ENCODE data around the gene CPLX4. TPM values are rescaled to one million over a fixed set of nuclear protein-coding genes. Genes with fewer than 3 reads are reported as not detected.

The CPLX4 gene
- total RNA-seq, 5 donors from 2014 or later (not counting 1 experiment from before 2014, with no cell fraction given): not detected

GRCh38 chr18:59267503-59268126 lies 50.8 kb downstream of the CPLX4 start:
- no peak for ATAC-seq (replicated peaks in 1 of 4)
- Mint-ChIP-seq H3K4me3 (peak overlapping the region in 1 of 3 donors; percentile 56), H3K4me1 (peaks cover 26 to 41% (median 37%) of the 10 kb centered on the region in 3 donors), H3K9me3 (no peaks in the 10 kb centered on the region), H3K27ac (no peak overlapping the region), H3K27me3 (peaks cover 63 to 86% of the 10 kb centered on the region in 2 donors), H3K36me3 (no peaks in the 10 kb centered on the region)
- ChIA-PET POLR2A (no interaction called here), CTCF (no interaction called here)
- Histone ChIP-seq H3K4me1 (ENCODE audit: control insufficient read depth in 1 of 2, extremely low read depth in 1 of 2, insufficient read depth in 2 of 2, low read length in 2 of 2) (peaks cover 0 to 31% of the 10 kb centered on the region in 2 experiments), H3K36me3 (ENCODE audit: control insufficient read depth in 2 of 2, extremely low read depth in 1 of 2, insufficient read depth in 1 of 2, low read length in 1 of 2) (no peaks in the 10 kb centered on the region), H3K27ac (ENCODE audit: low read length) (no peak overlapping the region), H3K27me3 (replicated peaks in 1 of 2; ENCODE audit: control insufficient read depth in 2 of 2, extremely low read depth in 1 of 2, insufficient read depth in 2 of 2, low read length in 1 of 2) (peaks cover 39 to 74% of the 10 kb centered on the region in 2 experiments), H3K4me3 (ENCODE audit: control insufficient read depth in 1 of 2, extremely low read depth in 1 of 2, low read length in 1 of 2) (no peak overlapping the region), H3K9me3 (no peaks in the 10 kb centered on the region)
- 4% methylated on average over 39 of the region's 41 CpGs for WGBS (ENCODE audit: insufficient coverage)
- DNase-seq: no peak

- Histone ChIP-seq H3K9me3 (no peaks in the 10 kb centered on the region), H3K27me3 (replicated peaks in 1 of 2; ENCODE audit: control insufficient read depth in 2 of 2, extremely low read depth in 1 of 2, insufficient read depth in 2 of 2, low read length in 1 of 2) (peaks cover 37 to 68% of the 10 kb centered on the region in 2 experiments), H3K4me3 (ENCODE audit: control insufficient read depth in 1 of 2, extremely low read depth in 1 of 2, low read length in 1 of 2) (no peak overlapping the region), H3K4me1 (ENCODE audit: control insufficient read depth in 1 of 2, extremely low read depth in 1 of 2, insufficient read depth in 2 of 2, low read length in 2 of 2) (peaks cover 0 to 25% of the 10 kb centered on the region in 2 experiments), H3K36me3 (ENCODE audit: control insufficient read depth in 2 of 2, extremely low read depth in 1 of 2, insufficient read depth in 1 of 2, low read length in 1 of 2) (no peaks in the 10 kb centered on the region), H3K27ac (ENCODE audit: low read length) (no peak overlapping the region)
- H3K36me3 Mint-ChIP-seq: no peaks in the 10 kb centered on the region
- ATAC-seq (replicated peaks in 1 of 4): no peak
- no peak overlapping the region for H3K27ac Mint-ChIP-seq
- no peak for DNase-seq
- peak overlapping the region in 1 of 3 donors; percentile 33 for H3K4me3 Mint-ChIP-seq
- POLR2A ChIA-PET: no interaction called here
- peaks cover 26 to 41% (median 36%) of the 10 kb centered on the region in 3 donors for H3K4me1 Mint-ChIP-seq
- H3K9me3 Mint-ChIP-seq: no peaks in the 10 kb centered on the region
- WGBS (ENCODE audit: insufficient coverage): 18% methylated on average over 6 of the region's 10 CpGs
- H3K27me3 Mint-ChIP-seq: peaks cover 62 to 87% of the 10 kb centered on the region in 2 donors
- CTCF ChIA-PET: no interaction called here
Observed at GRCh38 chr18:59266886-59267502, 51.5 kb downstream of the CPLX4 start.

DNA sequence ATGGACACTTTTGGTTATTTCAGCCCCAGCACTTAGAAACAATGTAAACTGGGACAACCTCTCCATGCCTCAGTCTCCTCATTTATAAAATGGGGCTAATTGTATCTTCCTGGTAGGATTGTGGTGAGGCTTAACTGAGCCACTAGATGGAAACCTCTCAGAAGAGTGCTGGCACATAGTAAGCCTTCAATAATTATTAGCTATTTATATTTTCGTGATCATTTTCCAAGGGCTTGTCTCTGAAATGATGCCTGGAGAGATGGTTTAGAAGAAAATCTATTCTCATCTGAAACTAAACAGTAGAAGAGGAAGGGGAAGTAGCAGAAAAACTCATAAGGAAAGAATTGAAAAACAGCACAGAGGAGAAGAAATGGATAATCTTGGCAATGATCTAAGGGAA lies 52.0 kb downstream of the CPLX4 start:
- ATAC-seq (replicated peaks in 1 of 4): no peak
- POLR2A ChIA-PET: no interaction called here
- peaks cover 37 to 65% of the 10 kb centered on the region in 2 experiments for H3K27me3 ChIP-seq (replicated peaks in 1 of 2; ENCODE audit: control insufficient read depth in 2 of 2, extremely low read depth in 1 of 2, insufficient read depth in 2 of 2, low read length in 1 of 2)

DNA sequence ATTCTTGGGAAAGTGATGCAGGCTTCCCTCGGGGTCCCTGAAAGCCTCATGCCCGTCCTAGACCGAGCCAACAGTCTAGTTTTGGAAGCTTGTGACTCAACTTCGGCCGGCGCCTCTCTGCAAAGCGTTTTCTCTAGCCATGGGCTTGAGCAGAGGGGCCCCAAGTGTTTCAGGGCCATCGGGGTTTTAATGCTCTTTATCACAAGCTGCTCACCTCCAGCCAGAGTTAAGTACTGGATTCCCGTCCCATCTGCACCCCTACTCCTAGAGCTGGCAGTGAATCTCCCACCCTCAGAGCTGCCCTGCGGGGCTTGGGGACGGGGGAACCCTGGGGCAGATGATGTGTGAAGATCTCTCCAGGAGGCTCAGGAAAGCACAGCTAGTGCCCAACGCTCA lies 52.5 kb downstream of the CPLX4 start:
- CTCF ChIA-PET: no interaction called here
- H3K27ac Mint-ChIP-seq: no peak overlapping the region
- no peaks in the 10 kb centered on the region for H3K36me3 Mint-ChIP-seq
- Histone ChIP-seq H3K9me3 (no peaks in the 10 kb centered on the region), H3K4me3 (ENCODE audit: control insufficient read depth in 1 of 2, extremely low read depth in 1 of 2, low read length in 1 of 2) (no peak overlapping the region), H3K27ac (ENCODE audit: low read length) (no peak overlapping the region), H3K4me1 (ENCODE audit: control insufficient read depth in 1 of 2, extremely low read depth in 1 of 2, insufficient read depth in 2 of 2, low read length in 2 of 2) (peaks cover 0 to 25% of the 10 kb centered on the region in 2 experiments), H3K27me3 (replicated peaks in 1 of 2; ENCODE audit: control insufficient read depth in 2 of 2, extremely low read depth in 1 of 2, insufficient read depth in 2 of 2, low read length in 1 of 2) (peaks cover 32 to 63% of the 10 kb centered on the region in 2 experiments), H3K36me3 (ENCODE audit: control insufficient read depth in 2 of 2, extremely low read depth in 1 of 2, insufficient read depth in 1 of 2, low read length in 1 of 2) (no peaks in the 10 kb centered on the region)
- H3K4me3 Mint-ChIP-seq: peak overlapping the region in 2 of 3 donors; percentile 45 to 52
- H3K27me3 Mint-ChIP-seq: peaks cover 54 to 81% of the 10 kb centered on the region in 2 donors
- ATAC-seq (replicated peaks in 1 of 4): no peak
- POLR2A ChIA-PET: no interaction called here
- H3K9me3 Mint-ChIP-seq: no peaks in the 10 kb centered on the region
- no peak for DNase-seq
- WGBS (ENCODE audit: insufficient coverage): 33% methylated on average over 7 of the region's 12 CpGs
- H3K4me1 Mint-ChIP-seq: peaks cover 26 to 38% (median 31%) of the 10 kb centered on the region in 3 donors

More for the DNA sequence above, 52.0 kb downstream of the CPLX4 start:
- Mint-ChIP-seq H3K4me1 (peaks cover 26 to 38% (median 32%) of the 10 kb centered on the region in 3 donors), H3K36me3 (no peaks in the 10 kb centered on the region), H3K27me3 (peaks cover 59 to 86% of the 10 kb centered on the region in 2 donors), H3K9me3 (no peaks in the 10 kb centered on the region), H3K27ac (no peak overlapping the region), H3K4me3 (peak overlapping the region in 1 of 3 donors; percentile 52)
- H3K36me3 ChIP-seq (ENCODE audit: control insufficient read depth in 2 of 2, extremely low read depth in 1 of 2, insufficient read depth in 1 of 2, low read length in 1 of 2): no peaks in the 10 kb centered on the region
- H3K27ac ChIP-seq (ENCODE audit: low read length): no peak overlapping the region
- CTCF ChIA-PET: no interaction called here
- H3K4me1 ChIP-seq (ENCODE audit: control insufficient read depth in 1 of 2, extremely low read depth in 1 of 2, insufficient read depth in 2 of 2, low read length in 2 of 2): peaks cover 0 to 25% of the 10 kb centered on the region in 2 experiments
- no CpG with 5 or more reads among the region's 1 CpG for WGBS (ENCODE audit: insufficient coverage)
- no peaks in the 10 kb centered on the region for H3K9me3 ChIP-seq
- H3K4me3 ChIP-seq (ENCODE audit: control insufficient read depth in 1 of 2, extremely low read depth in 1 of 2, low read length in 1 of 2): no peak overlapping the region
- DNase-seq: no peak

GRCh38 chr18:59265246-59265973 lies 53.0 kb downstream of the CPLX4 start:
- DNase-seq (no peak), ATAC-seq (replicated peaks in 1 of 4) (peak in 2 of 4 experiments; percentile 43 to 44)
- H3K4me1 ChIP-seq (ENCODE audit: control insufficient read depth in 1 of 2, extremely low read depth in 1 of 2, insufficient read depth in 2 of 2, low read length in 2 of 2): peaks cover 0 to 25% of the 10 kb centered on the region in 2 experiments
- peak overlapping the region; percentile 24 to 45 for H3K4me3 ChIP-seq (ENCODE audit: control insufficient read depth in 1 of 2, extremely low read depth in 1 of 2, low read length in 1 of 2)
- 7% methylated on average over 36 of the region's 38 CpGs for WGBS (ENCODE audit: insufficient coverage)
- peaks cover 53 to 80% of the 10 kb centered on the region in 2 donors for H3K27me3 Mint-ChIP-seq
- peaks cover 27 to 58% of the 10 kb centered on the region in 2 experiments for H3K27me3 ChIP-seq (replicated peaks in 1 of 2; ENCODE audit: control insufficient read depth in 2 of 2, extremely low read depth in 1 of 2, insufficient read depth in 2 of 2, low read length in 1 of 2)
- no peaks in the 10 kb centered on the region for H3K9me3 ChIP-seq
- ChIA-PET CTCF (interaction anchor here in 1 of 2 donors (0.8 kb wide), 1 partner anchor 15 kb away, joined by 5 read pairs; no protein-coding TSS in a partner anchor), POLR2A (no interaction called here)
- peak overlapping the region; percentile 45 to 52 (median 46) for H3K4me3 Mint-ChIP-seq
- H3K9me3 Mint-ChIP-seq: no peaks in the 10 kb centered on the region
- H3K36me3 Mint-ChIP-seq: no peaks in the 10 kb centered on the region
- H3K36me3 ChIP-seq (ENCODE audit: control insufficient read depth in 2 of 2, extremely low read depth in 1 of 2, insufficient read depth in 1 of 2, low read length in 1 of 2): no peaks in the 10 kb centered on the region
- H3K27ac Mint-ChIP-seq: no peak overlapping the region
- peaks cover 26 to 36% (median 30%) of the 10 kb centered on the region in 3 donors for H3K4me1 Mint-ChIP-seq
- H3K27ac ChIP-seq (ENCODE audit: low read length): no peak overlapping the region

- Mint-ChIP-seq H3K9me3 (no peaks in the 10 kb centered on the region), H3K27ac (no peak overlapping the region), H3K27me3 (peaks cover 54 to 79% of the 10 kb centered on the region in 2 donors), H3K36me3 (no peaks in the 10 kb centered on the region), H3K4me1 (peaks cover 23 to 33% (median 28%) of the 10 kb centered on the region in 3 donors), H3K4me3 (peak overlapping the region in 1 of 3 donors; percentile 52)
- ChIA-PET POLR2A (no interaction called here), CTCF (interaction anchor here in 1 of 2 donors (0.8 kb wide), 1 partner anchor 14 kb away, joined by 5 read pairs; no protein-coding TSS in a partner anchor)
- WGBS (ENCODE audit: insufficient coverage): 14% methylated on average over 40 of the region's 41 CpGs
- no peak for DNase-seq
- Histone ChIP-seq H3K27me3 (replicated peaks in 1 of 2; ENCODE audit: control insufficient read depth in 2 of 2, extremely low read depth in 1 of 2, insufficient read depth in 2 of 2, low read length in 1 of 2) (peaks cover 20 to 57% of the 10 kb centered on the region in 2 experiments), H3K4me1 (ENCODE audit: control insufficient read depth in 1 of 2, extremely low read depth in 1 of 2, insufficient read depth in 2 of 2, low read length in 2 of 2) (peaks cover 0 to 25% of the 10 kb centered on the region in 2 experiments), H3K27ac (ENCODE audit: low read length) (no peak overlapping the region), H3K4me3 (ENCODE audit: control insufficient read depth in 1 of 2, extremely low read depth in 1 of 2, low read length in 1 of 2) (peak overlapping the region in 1 of 2 donors; percentile 45), H3K36me3 (ENCODE audit: control insufficient read depth in 2 of 2, extremely low read depth in 1 of 2, insufficient read depth in 1 of 2, low read length in 1 of 2) (no peaks in the 10 kb centered on the region), H3K9me3 (no peaks in the 10 kb centered on the region)
- ATAC-seq (replicated peaks in 1 of 4): no peak
Observed at GRCh38 chr18:59264651-59265245, 53.7 kb downstream of the CPLX4 start.
